GM13977 (cell line): ENCODE data around the gene GOLGA8N.

Experiments
- DNase-seq: peaks from one replicate; pipeline ENCODE4 v3.0.0; 2012; ENCODE audit warnings: low spot score
- CTCF ChIP-seq: IDR thresholded peaks from 2 replicates; pipeline ENCODE4 v1.5.1; 2012; ENCODE audit warnings: mild to moderate bottlenecking, control low read depth; ENCODE audit not compliant: insufficient read depth; ENCODE audit errors: extremely low read depth, missing control alignments
- in situ Hi-C: fragments of 300-500 bp; cut with MboI; formaldehyde crosslinking; loops from one replicate; pipeline ENCODE4 v1.12.0; 2022; ENCODE audit warnings: low sequenced_read_pairs, low pct_unique_long_range_greater_than_20kb, mixed read lengths, inconsistent platforms; ENCODE audit not compliant: unreplicated experiment

The GOLGA8N gene

GRCh38 chr15:32649342-32649741, 56.1 kb downstream of the GOLGA8N start:
- peak; percentile 3 for TF ChIP-seq CTCF

GRCh38 chr15:32651229-32651837, 58.1 kb downstream of the GOLGA8N start:
- peak; percentile 70 for DNase-seq
- in situ Hi-C loops, result loop anchor here (25.0 kb wide), 1 partner anchor 186 kb away; no protein-coding TSS in a partner anchor

More at GRCh38 chr15:32649342-32649741, 56.1 kb downstream of the GOLGA8N start:
- no peak for DNase-seq
- in situ Hi-C loops, result no loop called here

GRCh38 chr15:32652178-32652577, 58.9 kb downstream of the GOLGA8N start:
- in situ Hi-C loops, result loop anchor here (25.0 kb wide), 1 partner anchor 185 kb away; no protein-coding TSS in a partner anchor
- DNase-seq, result no peak
- TF ChIP-seq CTCF, result no peak

More at GRCh38 chr15:32651229-32651837, 58.1 kb downstream of the GOLGA8N start:
- peak; percentile 96 for TF ChIP-seq CTCF

GRCh38 chr15:32656091-32656490, 62.8 kb downstream of the GOLGA8N start:
- in situ Hi-C loops, result loop anchor here (25.0 kb wide), 1 partner anchor 181 kb away; no protein-coding TSS in a partner anchor
- no peak for TF ChIP-seq CTCF
- DNase-seq, result no peak

GRCh38 chr15:32656496-32656895, 63.2 kb downstream of the GOLGA8N start:
- in situ Hi-C loops, result loop anchor here (25.0 kb wide), 1 partner anchor 181 kb away; no protein-coding TSS in a partner anchor

More at GRCh38 chr15:32656496-32656895, 63.2 kb downstream of the GOLGA8N start:
- TF ChIP-seq CTCF, result no peak
- DNase-seq, result no peak
